Stimulated activated CD8-positive, alpha-beta memory T cell treated with anti-CD3 and anti-CD28 coated beads, Interleukin-2, amount 100 ng/mL, for 48 hours (primary cell): ENCODE data around the gene RFX8.
A peak's percentile ranks its signal among the peaks of the same experiment; 100 is the strongest.
"Not testable (repeated sequence)": the region's sequence is repeated elsewhere in the genome, so short reads cannot be mapped to it uniquely, and the experiment has no call there.

ENCODE experiments used
- DNase-seq, 2 donors: peaks; one replicate each; pipeline ENCODE4 v3.0.0-alpha.2; 2020; ENCODE audit warnings: low read depth in 2 of 2

The RFX8 gene

GRCh38 chr2:101486258-101486701 is 11.4 kb upstream of the RFX8 start:
- no peak for DNase-seq

- no peak for DNase-seq
Observed at GRCh38 chr2:101485856-101486255, 10.9 kb upstream of the RFX8 start.

- DNase-seq = no peak
Observed at GRCh38 chr2:101480764-101481163, 5.9 kb upstream of the RFX8 start.

GRCh38 chr2:101479810-101480209 is 4.9 kb upstream of the RFX8 start:
- no peak for DNase-seq

GRCh38 chr2:101479328-101479727 is 4.4 kb upstream of the RFX8 start:
- DNase-seq = no peak

- no peak for DNase-seq
Observed at GRCh38 chr2:101478181-101479001, 3.5 kb upstream of the RFX8 start.

- no peak for DNase-seq
Observed at GRCh38 chr2:101477556-101477955, 2.6 kb upstream of the RFX8 start.

GRCh38 chr2:101476605-101477208 is 1.8 kb upstream of the RFX8 start:
- no peak for DNase-seq

- peak; percentile 19 to 21 for DNase-seq
Observed at GRCh38 chr2:101473911-101474701, 806 bp downstream of the RFX8 start.

- no peak for DNase-seq
Observed at GRCh38 chr2:101473591-101473910, 1.4 kb downstream of the RFX8 start.

GRCh38 chr2:101469863-101470262 is 5.0 kb downstream of the RFX8 start:
- no peak for DNase-seq

- DNase-seq = no peak
Observed at GRCh38 chr2:101467306-101467705, 7.6 kb downstream of the RFX8 start.

GRCh38 chr2:101466426-101466825 is 8.5 kb downstream of the RFX8 start:
- no peak for DNase-seq

GRCh38 chr2:101464841-101465240 is 10.1 kb downstream of the RFX8 start:
- no peak for DNase-seq

- no peak for DNase-seq
Observed at GRCh38 chr2:101463911-101464641, 10.8 kb downstream of the RFX8 start.

- no peak for DNase-seq
Observed at GRCh38 chr2:101463421-101463820, 11.5 kb downstream of the RFX8 start.

GRCh38 chr2:101461381-101461780 is 13.5 kb downstream of the RFX8 start:
- DNase-seq = no peak

GRCh38 chr2:101454408-101454807 is 20.5 kb downstream of the RFX8 start:
- DNase-seq = not testable (repeated sequence)

GRCh38 chr2:101450965-101451364 is 23.9 kb downstream of the RFX8 start:
- no peak for DNase-seq

GRCh38 chr2:101446869-101447268 is 28.0 kb downstream of the RFX8 start:
- no peak for DNase-seq

GRCh38 chr2:101442667-101443061 is 32.2 kb downstream of the RFX8 start:
- DNase-seq = no peak

GRCh38 chr2:101442042-101442666 is 32.8 kb downstream of the RFX8 start:
- DNase-seq = no peak
